GM23338 (cell line): ENCODE results near the gene ITFG1. TPM values are rescaled to one million over a fixed set of nuclear protein-coding genes. Genes with fewer than 3 reads are reported as not detected.

Experiments
- ATAC-seq: fragments of 200-7000 bp; cut with Tn5 transposase; 3 replicates; pipeline ENCODE4 v1.9.1; 2020
- DNase-seq: peaks from one replicate; pipeline ENCODE4 v3.0.0-alpha.2; 2015; ENCODE audit warnings: low spot score
- H2AFZ ChIP-seq: fragments of 200-600 bp; sonication (generic); 2 replicates; pipeline ENCODE4 v1.8.0; 2016; ENCODE audit warnings: antibody characterized with exemption, mild to moderate bottlenecking, moderate library complexity
- H3F3A ChIP-seq: fragments of 200-600 bp; sonication (generic); replicated peaks from 2 replicates; pipeline ENCODE4 v1.8.0; 2017; ENCODE audit warnings: antibody characterized with exemption, mixed run types, low read depth
- H3K27ac ChIP-seq: fragments of 200-600 bp; sonication (generic); 2 replicates; pipeline ENCODE4 v1.6.1; 2016; ENCODE audit warnings: low read depth
- H3K27me3 ChIP-seq: fragments of 200-600 bp; sonication (generic); 2 replicates; pipeline ENCODE4 v1.8.0; 2016; ENCODE audit warnings: mild to moderate bottlenecking, mixed run types, moderate library complexity; ENCODE audit not compliant: insufficient read depth
- H3K36me3 ChIP-seq: fragments of 200-600 bp; sonication (generic); 2 replicates; pipeline ENCODE4 v1.8.0; 2016; ENCODE audit warnings: mild to moderate bottlenecking; ENCODE audit not compliant: insufficient read depth
- H3K4me1 ChIP-seq: fragments of 200-600 bp; sonication (generic); 2 replicates; pipeline ENCODE4 v1.8.0; 2016; ENCODE audit warnings: mild to moderate bottlenecking, moderate library complexity; ENCODE audit not compliant: insufficient read depth
- H3K4me2 ChIP-seq: fragments of 200-600 bp; sonication (generic); 2 replicates; pipeline ENCODE4 v1.7.1; 2017; ENCODE audit warnings: mixed run types
- H3K4me3 ChIP-seq: fragments of 200-600 bp; sonication (generic); 2 replicates; pipeline ENCODE4 v1.6.1; 2016; ENCODE audit warnings: mixed run types
- H3K79me2 ChIP-seq: fragments of 200-600 bp; sonication (generic); replicated peaks from 2 replicates; pipeline ENCODE4 v1.8.0; 2017; ENCODE audit warnings: mild to moderate bottlenecking; ENCODE audit not compliant: insufficient read depth
- H3K9me2 ChIP-seq: fragments of 200-600 bp; sonication (generic); 2 replicates; pipeline ENCODE4 v1.8.0; 2017; ENCODE audit not compliant: insufficient read depth
- H4K20me1 ChIP-seq: fragments of 200-600 bp; sonication (generic); replicated peaks from 2 replicates; pipeline ENCODE4 v1.8.0; 2017; ENCODE audit warnings: mild to moderate bottlenecking; ENCODE audit not compliant: insufficient read depth
- H3K27ac Mint-ChIP-seq: 2 replicates; pipeline ENCODE4 v1.8.0; 2020; ENCODE audit warnings: inconsistent platforms, mild to moderate bottlenecking, moderate library complexity, mixed read lengths
- H3K27me3 Mint-ChIP-seq: 3 replicates; pipeline ENCODE4 v1.8.0; 2022; ENCODE audit warnings: low read depth, mild to moderate bottlenecking, moderate library complexity, mixed read lengths, inconsistent platforms; ENCODE audit not compliant: insufficient read depth, poor library complexity
- H3K36me3 Mint-ChIP-seq: 3 replicates; pipeline ENCODE4 v1.8.0; 2021; ENCODE audit warnings: low read depth, mild to moderate bottlenecking, inconsistent platforms, moderate library complexity, mixed read lengths
- H3K4me1 Mint-ChIP-seq: 3 replicates; pipeline ENCODE4 v1.8.0; 2020; ENCODE audit warnings: mild to moderate bottlenecking, inconsistent platforms, mixed read lengths
- H3K4me3 Mint-ChIP-seq: 3 replicates; pipeline ENCODE4 v1.8.0; 2021; ENCODE audit warnings: moderate library complexity, mild to moderate bottlenecking, inconsistent platforms, mixed read lengths
- H3K9me3 Mint-ChIP-seq: 3 replicates; pipeline ENCODE4 v1.8.0; 2020; ENCODE audit warnings: moderate library complexity, mild to moderate bottlenecking, inconsistent platforms, mixed read lengths
- CREB1 ChIP-seq: fragments of 250-450 bp; sonication (Bioruptor Pico); IDR thresholded peaks from 2 replicates; pipeline ENCODE4 v1.5.0; 2020; ENCODE audit warnings: low read depth, mild to moderate bottlenecking, moderate library complexity
- ETS1 ChIP-seq: IDR thresholded peaks from 2 replicates; pipeline ENCODE4 v1.6.1; 2016; ENCODE audit warnings: antibody characterized with exemption
- EZH2 ChIP-seq: fragments of 200-600 bp; sonication (generic); IDR thresholded peaks from one replicate; pipeline ENCODE4 v1.8.0; 2017; ENCODE audit warnings: antibody characterized with exemption, mild to moderate bottlenecking, low read depth; ENCODE audit not compliant: unreplicated experiment
- EZH2phosphoT487 ChIP-seq: fragments of 200-600 bp; sonication (generic); IDR thresholded peaks from one replicate; pipeline ENCODE4 v1.8.1; 2018; ENCODE audit warnings: antibody characterized with exemption; ENCODE audit not compliant: unreplicated experiment
- JUNB ChIP-seq: IDR thresholded peaks from one replicate; pipeline ENCODE4 v1.6.1; 2016; ENCODE audit warnings: antibody characterized with exemption; ENCODE audit not compliant: unreplicated experiment
- NANOG ChIP-seq: IDR thresholded peaks from 2 replicates; pipeline ENCODE4 v1.6.1; 2016; ENCODE audit warnings: antibody characterized with exemption, borderline replicate concordance
- STAT1 ChIP-seq: IDR thresholded peaks from one replicate; pipeline ENCODE4 v1.6.1; 2016; ENCODE audit warnings: antibody characterized with exemption; ENCODE audit not compliant: unreplicated experiment
- ZNF114 ChIP-seq: fragments of 250-450 bp; sonication (Bioruptor Pico); IDR thresholded peaks from 2 replicates; pipeline ENCODE4 v1.5.0; 2020; ENCODE audit warnings: mild to moderate bottlenecking, moderate library complexity
- ZNF462 ChIP-seq: fragments of 250-450 bp; sonication (Bioruptor Pico); IDR thresholded peaks from 2 replicates; pipeline ENCODE4 v1.5.0; 2020; ENCODE audit warnings: mild to moderate bottlenecking, moderate library complexity
- polyA plus RNA-seq: library from polyadenylated mRNA; unstranded; fragments of >200 nt; fragmentation: Nextera tagmentation; extraction: Ambion mirVana; gene quantifications from 2 replicates; pipeline ENCODE4 v1.2.1, GENCODE V29; 2016
- total RNA-seq: library from RNA; depleted of rRNA; stranded (reverse); fragments of >200 nt; shearing (Covaris generic); gene quantifications from 2 replicates; pipeline ENCODE4 v1.2.3, GENCODE V29; 2014

Gene ITFG1
- total and polyA plus RNA-seq, 2 experiments from 2014 or later: 18.5 to 26.9 TPM

GRCh38 chr16:47375423-47375822 lies 85.4 kb downstream of the ITFG1 start (continued):
- TF ChIP-seq ZNF462 (CRISPR knock-in tag) (no peak), EZH2phosphoT487 (no peak), JUNB (no peak), NANOG (no peak)

- no peak for ATAC-seq
- no peak for TF ChIP-seq NANOG
- no peak for TF ChIP-seq STAT1
- no peak for TF ChIP-seq EZH2phosphoT487
- no peak for TF ChIP-seq EZH2
- no peak for TF ChIP-seq ZNF462 (CRISPR knock-in tag)
- no peak for TF ChIP-seq ZNF114 (CRISPR knock-in tag)
- TF ChIP-seq CREB1 (CRISPR knock-in tag): no peak
- TF ChIP-seq ETS1: no peak
- TF ChIP-seq JUNB: no peak
These were observed 86.2 kb downstream of the ITFG1 start for GRCh38 chr16:47374629-47375028.

More at GRCh38 chr16:47374629-47375028, 86.2 kb downstream of the ITFG1 start:
- no peaks in the 10 kb centered on the region for H3K79me2 ChIP-seq
- Mint-ChIP-seq H3K9me3 (peaks cover 14% of the 10 kb centered on the region), H3K4me1 (peaks cover 18% of the 10 kb centered on the region), H3K27ac (no peak overlapping the region), H3K4me3 (no peak overlapping the region), H3K27me3 (peaks cover 4% of the 10 kb centered on the region), H3K36me3 (peaks cover 22% of the 10 kb centered on the region)
- H4K20me1 ChIP-seq: no peaks in the 10 kb centered on the region
- no peak overlapping the region for H3K27ac ChIP-seq
- no peaks in the 10 kb centered on the region for H3K9me2 ChIP-seq
- no peak for DNase-seq
- no peaks in the 10 kb centered on the region for H3K36me3 ChIP-seq
- no peak overlapping the region for H3K4me2 ChIP-seq
- H3F3A ChIP-seq: no peaks in the 10 kb centered on the region
- no peak overlapping the region for H3K4me3 ChIP-seq
- H3K4me1 ChIP-seq: peaks cover 21% of the 10 kb centered on the region
- no peak overlapping the region for H2AFZ ChIP-seq
- H3K27me3 ChIP-seq: no peaks in the 10 kb centered on the region
